GM12874 (cell line): ENCODE measurements around the gene PXDC1.

Source experiments
- TF ChIP-seq, protein P1 (sequence below): IDR thresholded peaks from 2 replicates; pipeline ENCODE4 v1.5.1; 2011; ENCODE audit warnings: low read depth, mild to moderate bottlenecking, control low read depth, low read length, moderate library complexity; ENCODE audit not compliant: insufficient read depth

PXDC1 gene

DNA sequence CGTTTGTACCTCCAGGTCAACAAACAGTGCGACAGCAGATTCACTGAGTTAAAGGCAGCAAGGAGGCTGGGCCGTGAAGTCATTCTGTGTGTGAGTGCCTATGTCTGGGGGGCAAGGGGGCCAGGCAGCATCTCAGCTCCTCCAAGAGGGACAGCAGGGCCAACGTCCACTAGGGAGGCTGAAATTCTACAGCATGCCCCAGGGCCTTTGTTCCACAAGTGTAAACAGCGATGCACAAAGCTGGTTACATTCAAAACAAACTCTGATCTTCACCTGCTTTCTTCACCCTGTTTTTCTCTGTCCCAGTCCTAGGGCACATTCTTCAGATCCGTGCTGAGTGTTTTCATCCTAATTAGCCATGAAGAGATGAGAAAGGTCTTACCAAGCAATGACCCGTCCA is 41.1 kb downstream of the PXDC1 start:
- TF ChIP-seq, protein P1, sequence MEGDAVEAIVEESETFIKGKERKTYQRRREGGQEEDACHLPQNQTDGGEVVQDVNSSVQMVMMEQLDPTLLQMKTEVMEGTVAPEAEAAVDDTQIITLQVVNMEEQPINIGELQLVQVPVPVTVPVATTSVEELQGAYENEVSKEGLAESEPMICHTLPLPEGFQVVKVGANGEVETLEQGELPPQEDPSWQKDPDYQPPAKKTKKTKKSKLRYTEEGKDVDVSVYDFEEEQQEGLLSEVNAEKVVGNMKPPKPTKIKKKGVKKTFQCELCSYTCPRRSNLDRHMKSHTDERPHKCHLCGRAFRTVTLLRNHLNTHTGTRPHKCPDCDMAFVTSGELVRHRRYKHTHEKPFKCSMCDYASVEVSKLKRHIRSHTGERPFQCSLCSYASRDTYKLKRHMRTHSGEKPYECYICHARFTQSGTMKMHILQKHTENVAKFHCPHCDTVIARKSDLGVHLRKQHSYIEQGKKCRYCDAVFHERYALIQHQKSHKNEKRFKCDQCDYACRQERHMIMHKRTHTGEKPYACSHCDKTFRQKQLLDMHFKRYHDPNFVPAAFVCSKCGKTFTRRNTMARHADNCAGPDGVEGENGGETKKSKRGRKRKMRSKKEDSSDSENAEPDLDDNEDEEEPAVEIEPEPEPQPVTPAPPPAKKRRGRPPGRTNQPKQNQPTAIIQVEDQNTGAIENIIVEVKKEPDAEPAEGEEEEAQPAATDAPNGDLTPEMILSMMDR, result no peak

DNA sequence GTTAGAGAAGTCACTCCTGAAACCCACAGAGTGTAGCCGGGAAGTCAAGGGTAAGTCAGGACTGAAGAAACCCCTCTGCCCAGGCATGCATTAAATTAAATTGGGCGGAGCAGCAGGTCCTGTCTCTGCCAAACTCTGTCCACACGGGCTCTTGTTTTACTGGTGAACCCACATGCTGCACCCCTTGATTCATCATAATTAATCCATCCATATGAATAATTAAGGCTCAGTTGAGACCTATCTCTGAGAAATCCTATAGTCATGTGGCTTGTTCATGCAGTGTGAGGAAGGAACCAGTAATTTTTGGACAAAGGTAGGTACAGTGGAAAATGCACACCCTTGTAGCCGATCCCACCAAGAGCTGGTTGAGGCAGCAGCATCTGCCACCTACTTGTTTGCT is 43.0 kb downstream of the PXDC1 start:
- TF ChIP-seq, protein P1, result no peak

DNA sequence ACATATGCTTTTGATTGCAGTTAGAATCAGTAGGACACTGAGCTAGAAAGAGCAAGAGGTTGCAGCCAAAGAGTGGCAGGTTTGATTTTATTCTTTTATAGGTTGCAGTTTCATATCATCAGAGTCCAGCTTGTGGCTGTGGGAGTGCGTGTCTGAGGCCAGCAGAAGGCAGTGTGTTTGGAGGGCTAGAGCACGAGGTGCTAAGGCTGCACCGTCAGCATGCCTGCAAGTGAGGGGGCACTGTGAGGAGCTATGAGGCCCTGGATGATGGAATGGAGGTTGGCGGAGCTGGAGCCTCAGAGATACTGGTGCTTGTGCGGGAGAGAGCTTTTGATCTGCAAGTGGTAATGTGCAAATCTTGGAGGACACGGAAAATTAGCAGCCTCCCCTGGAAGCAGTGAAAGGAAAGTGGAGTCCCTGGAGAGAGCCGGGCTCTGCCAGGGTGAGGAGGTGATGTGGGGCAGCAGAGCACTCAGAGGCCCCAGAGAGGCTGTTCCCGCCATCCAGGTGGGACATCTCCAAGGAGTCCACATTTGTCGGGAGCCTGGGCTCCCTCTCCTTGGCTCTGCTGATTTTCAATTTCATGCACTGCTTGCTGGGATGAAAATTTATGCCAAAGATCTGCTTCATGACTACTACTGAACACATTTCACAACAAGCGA is 43.6 kb downstream of the PXDC1 start:
- TF ChIP-seq, protein P1, result no peak

DNA sequence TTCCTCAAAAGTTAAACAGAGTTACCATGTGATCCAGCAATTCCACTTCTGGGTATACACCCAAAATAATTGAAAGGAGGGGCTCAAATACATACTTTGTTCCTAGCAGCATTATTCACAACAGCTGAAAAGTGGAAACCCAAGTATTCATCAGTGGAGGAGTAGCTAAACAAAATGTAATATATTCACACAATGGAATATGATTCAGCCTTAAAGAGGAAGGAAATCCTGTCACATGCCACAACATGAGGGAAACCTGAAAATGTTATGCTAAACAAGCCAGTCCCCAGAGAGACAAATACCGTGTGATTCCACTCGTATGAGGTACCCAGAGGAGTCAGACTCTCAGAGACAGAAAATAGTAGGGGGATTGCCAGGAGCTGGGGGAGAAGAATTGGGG is 44.5 kb downstream of the PXDC1 start:
- TF ChIP-seq, protein P1, result no peak

DNA sequence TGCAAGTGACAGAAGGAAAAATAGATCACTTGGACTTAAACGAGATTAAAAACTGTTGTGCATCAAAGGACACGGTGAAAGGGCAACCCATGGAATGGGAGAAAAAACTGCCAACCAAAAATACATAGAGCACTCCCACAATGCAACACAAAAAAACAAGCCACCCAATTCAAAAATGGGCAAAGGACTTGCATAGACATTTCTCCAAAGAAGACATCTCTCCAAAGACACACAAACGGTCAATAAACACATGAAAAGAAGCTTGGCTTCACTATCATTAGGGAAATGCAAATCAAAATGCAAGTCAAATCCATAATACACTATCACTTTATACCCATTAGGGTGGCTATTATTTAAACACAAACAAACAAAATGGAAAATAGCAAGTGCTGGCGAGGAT is 45.0 kb downstream of the PXDC1 start:
- TF ChIP-seq, protein P1, result no peak

DNA sequence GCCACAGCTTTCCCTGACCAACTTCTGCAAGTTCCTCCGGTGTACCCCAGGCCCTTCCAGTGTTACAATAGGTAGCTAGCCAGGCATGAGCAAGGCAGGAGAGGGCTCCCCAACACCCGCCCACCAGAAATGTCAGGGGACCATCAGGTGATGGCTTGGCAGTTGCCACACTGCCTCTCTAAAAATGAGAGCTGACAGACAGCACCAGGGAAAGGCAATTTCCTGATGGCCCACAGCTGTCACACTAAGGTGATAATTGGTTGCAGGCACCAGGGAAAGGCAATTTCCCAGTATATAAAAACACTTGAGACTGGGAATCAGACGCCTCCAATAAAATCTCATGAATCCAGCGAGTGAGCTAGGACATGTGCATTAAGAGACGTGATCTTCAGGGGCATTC is 49.9 kb downstream of the PXDC1 start:
- TF ChIP-seq, protein P1, result no peak

DNA sequence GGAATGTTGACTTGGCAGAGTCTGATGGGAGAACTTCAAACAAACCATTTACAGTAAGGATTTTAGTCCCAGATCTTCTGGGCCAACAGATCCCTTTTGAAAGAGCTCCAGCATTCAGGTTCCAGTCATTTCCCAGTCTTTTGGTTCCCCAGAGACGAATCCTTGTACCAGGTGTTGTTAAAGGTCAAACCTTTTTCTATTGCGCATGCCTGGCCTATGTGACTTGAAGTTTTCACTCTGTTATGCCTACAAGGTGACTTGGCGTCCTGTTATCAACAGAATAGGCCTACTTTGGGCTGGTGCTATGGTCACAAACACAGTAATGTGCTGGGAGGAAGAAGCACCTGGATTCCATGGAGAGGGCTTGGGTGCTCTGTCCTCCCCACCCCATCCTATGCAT is 52.3 kb downstream of the PXDC1 start:
- TF ChIP-seq, protein P1, result no peak
